T-cell (primary cell): ENCODE data around the gene GLB1L. TPM values are rescaled to one million over a fixed set of nuclear protein-coding genes. Genes with fewer than 3 reads are reported as not detected.

Source experiments
- ATAC-seq, 4 experiments: fragments of 200-7000 bp in 3 of 4; fragments of 150-1000 bp in 1 of 4; cut with Tn5 transposase; replicated peaks in 1 of 4; 1 replicate in 3 of 4; 2 replicates in 1 of 4; pipeline ENCODE4 v1.10.0; 2021; ENCODE audit warnings: moderate library complexity in 3 of 4, mild to moderate bottlenecking in 2 of 4, moderate number of reproducible peaks in 1 of 4
- CTCF ChIA-PET, 2 donors: fragments of 300-600 bp; sonication (Branson Sonifier 250); formaldehyde crosslinking; loops; one replicate each; lab custom pipeline; 2022; ENCODE audit warnings: antibody characterized with exemption in 2 of 2; lab: Charles Lee
- POLR2A ChIA-PET, 2 donors: fragments of 300-600 bp; sonication (Branson Sonifier 250); formaldehyde crosslinking; loops; one replicate each; lab custom pipeline; 2022; ENCODE audit warnings: antibody characterized with exemption in 2 of 2; lab: Charles Lee
- DNase-seq, 35 experiments: peaks; one replicate each; pipeline versions ENCODE4 v3.0.0 to v3.0.0-alpha.2; 2013 to 2023
- H3K27ac ChIP-seq: one replicate; pipeline ENCODE4 v1.5.1; 2013; ENCODE audit warnings: low read length
- H3K27me3 ChIP-seq, 2 experiments: replicated peaks in 1 of 2; 1 replicate in 1 of 2; 2 replicates in 1 of 2; pipeline versions ENCODE4 v1.6.1 to v1.7.0; 2013; ENCODE audit warnings: low read length in 1 of 2, mixed read lengths in 1 of 2; ENCODE audit not compliant: control insufficient read depth in 2 of 2, insufficient read depth in 2 of 2; ENCODE audit errors: extremely low read depth in 1 of 2
- H3K36me3 ChIP-seq, 2 donors: 1 replicate in 1 of 2; 2 replicates in 1 of 2; pipeline versions ENCODE4 v1.6.1 to v1.7.0; 2013; ENCODE audit warnings: low read length in 1 of 2; ENCODE audit not compliant: control insufficient read depth in 2 of 2, insufficient read depth in 1 of 2; ENCODE audit errors: extremely low read depth in 1 of 2
- H3K4me1 ChIP-seq, 2 experiments: 1 replicate in 1 of 2; 2 replicates in 1 of 2; pipeline versions ENCODE4 v1.6.1 to v1.7.0; 2013; ENCODE audit warnings: low read length in 2 of 2, mixed read lengths in 1 of 2; ENCODE audit not compliant: insufficient read depth in 2 of 2, control insufficient read depth in 1 of 2; ENCODE audit errors: extremely low read depth in 1 of 2
- H3K4me3 ChIP-seq, 2 donors: 1 replicate in 1 of 2; 2 replicates in 1 of 2; pipeline versions ENCODE4 v1.5.1 to v1.7.0; 2013; ENCODE audit warnings: mild to moderate bottlenecking in 2 of 2, low read length in 1 of 2, moderate library complexity in 1 of 2; ENCODE audit not compliant: control insufficient read depth in 1 of 2; ENCODE audit errors: extremely low read depth in 1 of 2
- H3K9me3 ChIP-seq: 2 replicates; pipeline ENCODE4 v1.7.0; 2013
- H3K27ac Mint-ChIP-seq, 2 donors: one replicate each; pipeline ENCODE4 v1.8.0; 2020 to 2021; ENCODE audit warnings: mild to moderate bottlenecking in 2 of 2, mixed read lengths in 2 of 2
- H3K27me3 Mint-ChIP-seq, 2 donors: one replicate each; pipeline ENCODE4 v1.8.0; 2021 to 2022; ENCODE audit warnings: mixed read lengths in 2 of 2
- H3K36me3 Mint-ChIP-seq: one replicate; pipeline ENCODE4 v1.8.0; 2021; ENCODE audit warnings: mixed read lengths
- H3K4me1 Mint-ChIP-seq, 3 donors: one replicate each; pipeline ENCODE4 v1.8.0; 2020 to 2022; ENCODE audit warnings: mixed read lengths in 3 of 3, mild to moderate bottlenecking in 1 of 3
- H3K4me3 Mint-ChIP-seq, 3 donors: one replicate each; pipeline ENCODE4 v1.8.0; 2020 to 2022; ENCODE audit warnings: mild to moderate bottlenecking in 3 of 3, mixed read lengths in 3 of 3, moderate library complexity in 3 of 3
- H3K9me3 Mint-ChIP-seq, 3 donors: one replicate each; pipeline ENCODE4 v1.8.0; 2020 to 2022; ENCODE audit warnings: mixed read lengths in 3 of 3
- WGBS: methylation state at CpG from one replicate; pipeline ENCODE4 v1.1.5; 2013; ENCODE audit warnings: missing lambda C conversion rate; ENCODE audit not compliant: insufficient coverage; 5-methylcytosine and 5-hydroxymethylcytosine counted together
- total RNA-seq, 35 experiments: library from RNA in 6 of 35; stranded (reverse) in 6 of 35; fragments of 120-200 nt in 1 of 35; gene quantifications; one replicate each; pipeline versions ENCODE4 v1.2.1 to v1.2.4 and lab custom pipeline; 2013 to 2026

The GLB1L gene
- total RNA-seq, 5 donors from 2014 or later (not counting 1 experiment from before 2014, with no cell fraction given), result 1.1 to 3.0 (median 1.8) TPM

DNA sequence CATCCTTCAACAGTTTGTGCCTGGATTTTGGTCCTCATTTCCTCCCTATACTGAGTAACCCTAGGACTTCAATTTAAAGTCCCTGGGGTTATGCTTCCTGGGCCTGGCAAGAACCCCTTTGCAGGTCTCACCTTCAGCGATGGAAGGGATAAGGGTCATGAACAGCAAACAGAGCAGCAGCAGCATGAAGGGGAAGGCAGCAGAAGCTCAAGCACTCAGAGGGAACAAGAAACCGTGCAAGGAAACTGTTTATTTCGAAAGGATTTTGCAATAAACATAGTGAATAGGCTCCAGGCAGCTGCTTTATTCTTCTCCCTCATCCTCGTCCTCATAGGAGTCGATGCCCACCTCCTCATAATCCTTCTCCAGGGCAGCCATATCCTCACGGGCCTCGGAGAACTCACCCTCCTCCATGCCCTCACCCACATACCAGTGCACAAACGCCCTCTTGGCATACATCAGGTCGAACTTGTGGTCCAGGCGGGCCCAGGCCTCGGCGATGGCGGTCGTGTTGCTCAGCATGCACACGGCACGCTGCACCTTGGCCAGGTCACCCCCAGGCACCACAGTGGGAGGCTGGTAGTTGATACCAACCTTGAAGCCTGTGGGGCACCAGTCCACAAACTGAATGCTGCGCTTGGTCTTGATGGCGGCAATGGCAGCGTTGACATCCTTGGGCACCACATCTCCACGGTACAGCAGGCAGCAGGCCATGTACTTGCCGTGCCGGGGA is 5.0 kb upstream of the GLB1L start:
- ATAC-seq, result no peak
- Histone ChIP-seq H3K4me1 (peaks cover 51 to 80% of the 10 kb centered on the region in 2 experiments), H3K27ac (peak overlapping the region; percentile 94), H3K27me3 (no peaks in the 10 kb centered on the region), H3K36me3 (peaks cover 15 to 41% of the 10 kb centered on the region in 2 donors), H3K9me3 (no peaks in the 10 kb centered on the region), H3K4me3 (peak overlapping the region; percentile 42 to 64)
- DNase-seq, result peak in 1 of 35 experiments; percentile 26
- H3K4me3 Mint-ChIP-seq, result peak overlapping the region; percentile 75 to 96 (median 83)
- peak overlapping the region; percentile 98 to 99 for H3K27ac Mint-ChIP-seq
- ChIA-PET POLR2A (interaction anchor here (0.5 to 3.0 kb wide), 8 partner anchors 11 to 74 kb away, joined by 3 to 14 read pairs (median 4); partner anchors contain the start of genes DNAJB2 (in 2 of the 2), ANKZF1 (in 1 of the 2), ATG9A (in 1 of the 2) and CNPPD1 (in 1 of the 2)), CTCF (interaction anchor here in 1 of 2 donors (0.5 to 1.9 kb wide), 5 partner anchors 9 to 91 kb away, joined by 3 to 6 read pairs (median 4); partner anchors contain the start of genes ANKZF1 and ATG9A)
- peaks cover 72 to 76% (median 74%) of the 10 kb centered on the region in 3 donors for H3K4me1 Mint-ChIP-seq
- no peaks in the 10 kb centered on the region for H3K9me3 Mint-ChIP-seq
- no peaks in the 10 kb centered on the region for H3K27me3 Mint-ChIP-seq
- WGBS, result 76% methylated on average over 17 of the region's 22 CpGs
- peaks cover 39% of the 10 kb centered on the region for H3K36me3 Mint-ChIP-seq

DNA sequence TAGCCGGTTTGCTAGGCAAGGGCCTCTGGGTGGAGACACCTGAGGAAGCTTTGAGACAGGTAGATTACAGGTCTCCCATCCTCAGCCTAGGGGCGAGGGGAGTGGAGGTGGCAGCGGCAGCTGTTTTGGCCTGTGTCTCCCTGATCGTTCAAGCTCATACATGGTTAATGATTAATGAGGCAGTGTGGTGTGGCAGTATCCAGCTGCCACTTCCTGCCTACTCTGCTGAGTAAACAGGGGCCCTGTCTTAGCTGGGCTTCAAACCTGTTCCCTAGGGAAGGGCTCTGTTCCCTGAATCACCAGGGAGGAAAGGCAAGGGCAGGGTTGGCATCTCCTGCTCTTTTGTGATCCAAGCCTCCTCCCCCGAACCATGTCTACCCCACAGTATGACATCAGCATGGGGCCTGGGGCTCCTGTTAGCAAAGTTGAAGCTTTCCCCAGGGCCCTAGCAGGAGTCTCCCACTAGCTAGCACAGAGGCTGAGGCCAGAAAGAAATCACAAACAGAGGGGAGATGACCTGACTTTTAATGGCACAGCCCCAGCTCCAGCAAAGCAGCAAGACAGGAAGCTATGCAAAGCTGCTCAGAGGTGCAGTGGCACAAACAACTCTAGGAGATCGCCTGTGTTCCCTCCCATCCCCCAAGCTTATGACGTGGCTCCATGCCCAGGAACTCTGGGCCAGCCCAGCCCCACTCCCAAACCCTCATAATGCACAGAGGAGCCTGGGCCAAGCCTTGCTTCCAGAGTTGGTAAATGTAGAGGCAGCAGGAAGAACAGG is 4.1 kb upstream of the GLB1L start:
- peak overlapping the region; percentile 75 to 96 (median 83) for H3K4me3 Mint-ChIP-seq
- Histone ChIP-seq H3K9me3 (no peaks in the 10 kb centered on the region), H3K27ac (peak overlapping the region; percentile 94), H3K4me1 (peaks cover 56 to 81% of the 10 kb centered on the region in 2 experiments), H3K4me3 (peak overlapping the region; percentile 42 to 64), H3K36me3 (peaks cover 15 to 41% of the 10 kb centered on the region in 2 donors), H3K27me3 (no peaks in the 10 kb centered on the region)
- DNase-seq, result peak in 31 of 35 experiments; percentile 19 to 79 (median 54)
- H3K27me3 Mint-ChIP-seq, result no peaks in the 10 kb centered on the region
- peak overlapping the region; percentile 98 to 99 for H3K27ac Mint-ChIP-seq
- WGBS, result 0% methylated on average over 2 of the region's 7 CpGs
- H3K9me3 Mint-ChIP-seq, result no peaks in the 10 kb centered on the region
- peaks cover 76 to 80% (median 76%) of the 10 kb centered on the region in 3 donors for H3K4me1 Mint-ChIP-seq
- ATAC-seq, result peak in 3 of 4 experiments; percentile 7 to 13 (median 10)
- CTCF ChIA-PET, result interaction anchor here (0.5 to 1.9 kb wide), 10 partner anchors 9 to 187 kb away, joined by 3 to 6 read pairs (median 3); partner anchors contain the start of genes ANKZF1 (in 1 of the 2) and ATG9A (in 1 of the 2)
- POLR2A ChIA-PET, result interaction anchor here (0.5 to 3.0 kb wide), 11 partner anchors 12 to 353 kb away, joined by 3 to 14 read pairs (median 4); partner anchors contain the start of genes ANKZF1 (in 2 of the 2), ATG9A (in 2 of the 2), DNAJB2 (in 2 of the 2) and CNPPD1 (in 1 of the 2)
- H3K36me3 Mint-ChIP-seq, result peaks cover 39% of the 10 kb centered on the region

DNA sequence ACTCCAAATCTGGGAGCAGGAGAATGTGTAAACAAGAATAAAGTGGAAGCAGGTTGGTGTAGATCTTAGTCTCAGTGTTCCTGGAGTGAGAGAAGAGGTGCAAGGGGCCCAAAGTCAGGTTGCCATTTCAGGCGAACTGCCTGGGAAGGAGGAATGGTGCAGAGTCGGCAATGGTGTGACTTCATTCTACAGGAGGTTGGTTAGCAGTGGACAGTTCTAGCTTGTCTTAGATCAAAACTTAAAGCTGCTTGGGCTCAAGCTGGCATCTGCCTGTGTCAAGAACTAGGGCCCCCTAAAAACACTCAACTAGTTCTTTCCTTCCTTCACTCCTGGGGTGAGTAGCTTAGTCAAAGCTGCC is 3.6 kb upstream of the GLB1L start:
- peak overlapping the region; percentile 75 to 96 (median 83) for H3K4me3 Mint-ChIP-seq
- CTCF ChIA-PET, result interaction anchor here (0.5 to 1.9 kb wide), 9 partner anchors 10 to 186 kb away, joined by 3 to 6 read pairs (median 3); partner anchors contain the start of genes ANKZF1 (in 1 of the 2) and ATG9A (in 1 of the 2)

DNA sequence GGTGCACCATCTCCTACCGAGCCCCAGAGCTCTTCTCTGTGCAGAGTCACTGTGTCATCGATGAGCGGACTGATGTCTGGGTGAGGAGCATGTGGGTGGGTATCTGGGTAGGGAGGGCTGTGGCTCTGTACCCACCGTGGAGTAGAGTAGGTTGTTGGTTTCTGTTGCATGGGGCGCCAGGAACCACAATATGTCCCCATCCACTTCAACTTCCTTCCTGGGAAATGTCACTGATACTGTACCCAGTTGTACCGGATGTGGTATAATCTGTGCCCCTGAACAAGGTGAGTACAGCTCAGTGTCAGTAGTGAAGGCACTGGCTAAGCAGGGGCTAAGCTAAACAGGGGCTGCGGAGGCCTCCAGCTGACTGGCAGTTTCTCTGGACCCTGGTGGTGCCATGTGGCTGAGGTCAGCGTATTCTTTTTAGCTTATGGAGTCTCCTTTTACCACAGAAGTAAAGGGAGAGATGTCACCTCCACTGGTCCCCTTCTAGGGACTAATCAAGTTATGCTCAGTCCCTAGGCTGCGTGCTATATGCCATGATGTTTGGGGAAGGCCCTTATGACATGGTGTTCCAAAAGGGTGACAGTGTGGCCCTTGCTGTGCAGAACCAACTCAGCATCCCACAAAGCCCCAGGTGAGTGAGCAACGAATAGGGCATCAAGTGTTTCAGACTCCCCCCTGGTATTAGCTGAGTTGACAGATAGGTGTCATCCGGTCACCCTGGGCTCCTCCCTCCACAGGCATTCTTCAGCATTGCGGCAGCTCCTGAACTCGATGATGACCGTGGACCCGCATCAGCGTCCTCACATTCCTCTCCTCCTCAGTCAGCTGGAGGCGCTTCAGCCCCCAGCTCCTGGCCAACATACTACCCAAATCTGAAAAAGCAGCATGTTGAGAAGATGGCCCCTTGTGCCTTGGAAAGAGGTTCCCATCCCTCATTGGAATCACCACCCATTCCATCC is 2.7 kb upstream of the GLB1L start:
- ATAC-seq (peak; percentile 73 to 76 (median 73)), DNase-seq (peak; percentile 28 to 86 (median 63))
- Mint-ChIP-seq H3K27me3 (no peaks in the 10 kb centered on the region), H3K36me3 (peaks cover 39% of the 10 kb centered on the region), H3K4me3 (peak overlapping the region; percentile 68 to 83 (median 75)), H3K9me3 (no peaks in the 10 kb centered on the region), H3K27ac (peak overlapping the region; percentile 98 to 99), H3K4me1 (peaks cover 78 to 90% (median 79%) of the 10 kb centered on the region in 3 donors)
- Histone ChIP-seq H3K27me3 (no peaks in the 10 kb centered on the region), H3K4me1 (peaks cover 57 to 83% of the 10 kb centered on the region in 2 experiments), H3K4me3 (peak overlapping the region; percentile 32 to 64), H3K27ac (peak overlapping the region; percentile 94), H3K36me3 (peaks cover 15 to 41% of the 10 kb centered on the region in 2 donors), H3K9me3 (no peaks in the 10 kb centered on the region)
- CTCF ChIA-PET, result interaction anchor here (0.6 to 1.4 kb wide), 9 partner anchors 18 to 141 kb away, joined by 3 to 8 read pairs (median 3); partner anchors contain the start of genes ANKZF1 (in 1 of the 2) and ATG9A (in 1 of the 2)
- WGBS, result 20% methylated on average over 5 of the region's 17 CpGs
- POLR2A ChIA-PET, result interaction anchor here (0.6 to 3.0 kb wide), 4 partner anchors 18 to 61 kb away, joined by 4 to 11 read pairs (median 8); partner anchors contain the start of genes ANKZF1 (in 2 of the 2) and ATG9A (in 2 of the 2)

More for the DNA sequence above, 3.6 kb upstream of the GLB1L start:
- H3K27me3 ChIP-seq, result no peaks in the 10 kb centered on the region
- Mint-ChIP-seq H3K36me3 (peaks cover 39% of the 10 kb centered on the region), H3K27me3 (no peaks in the 10 kb centered on the region), H3K4me1 (peaks cover 77 to 82% (median 78%) of the 10 kb centered on the region in 3 donors), H3K27ac (peak overlapping the region; percentile 98 to 99), H3K9me3 (no peaks in the 10 kb centered on the region)
- WGBS, result no CpG with 5 or more reads among the region's 2 CpGs
- H3K4me1 ChIP-seq, result peaks cover 57 to 83% of the 10 kb centered on the region in 2 experiments
- H3K27ac ChIP-seq, result peak overlapping the region; percentile 94
- no peaks in the 10 kb centered on the region for H3K9me3 ChIP-seq
- POLR2A ChIA-PET, result interaction anchor here (0.9 to 3.0 kb wide), 5 partner anchors 19 to 352 kb away, joined by 4 to 14 read pairs (median 10); partner anchors contain the start of genes ANKZF1 (in 2 of the 2), ATG9A (in 2 of the 2) and DNAJB2 (in 2 of the 2)
- ATAC-seq, result no peak
- peak overlapping the region; percentile 42 to 64 for H3K4me3 ChIP-seq
- no peak for DNase-seq
- H3K36me3 ChIP-seq, result peaks cover 15 to 41% of the 10 kb centered on the region in 2 donors

DNA sequence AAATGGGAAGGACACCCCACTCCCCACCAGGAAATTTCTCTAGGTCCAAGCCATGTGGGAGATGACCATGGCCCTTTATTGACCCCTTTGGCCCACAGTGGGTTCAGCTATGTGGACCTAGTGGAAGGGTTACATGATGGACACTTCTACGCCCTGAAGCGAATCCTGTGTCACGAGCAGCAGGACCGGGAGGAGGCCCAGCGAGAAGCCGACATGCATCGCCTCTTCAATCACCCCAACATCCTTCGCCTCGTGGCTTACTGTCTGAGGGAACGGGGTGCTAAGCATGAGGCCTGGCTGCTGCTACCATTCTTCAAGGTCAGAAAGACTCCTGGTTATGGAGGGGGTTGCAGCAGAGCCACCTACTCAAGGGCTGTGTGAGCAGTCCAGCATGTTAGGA is 1.3 kb upstream of the GLB1L start:
- peak overlapping the region in 1 of 2 donors; percentile 5 for H3K4me3 ChIP-seq
- peaks cover 12 to 35% of the 10 kb centered on the region in 2 donors for H3K36me3 ChIP-seq
- peaks cover 51 to 75% of the 10 kb centered on the region in 2 experiments for H3K4me1 ChIP-seq
- no peaks in the 10 kb centered on the region for H3K27me3 ChIP-seq
- no peaks in the 10 kb centered on the region for H3K9me3 ChIP-seq
- H3K27ac ChIP-seq, result peak overlapping the region; percentile 94
- ATAC-seq (no peak), DNase-seq (no peak)
- ChIA-PET CTCF (interaction anchor here in 1 of 2 donors (1.8 to 2.3 kb wide), 3 partner anchors 8 to 49 kb away, joined by 10 to 14 read pairs (median 13); partner anchors contain the start of genes ANKZF1 and ATG9A), POLR2A (interaction anchor here in 1 of 2 donors (0.6 kb wide), 2 partner anchors 25 to 32 kb away, joined by 3 to 4 read pairs; no protein-coding TSS in a partner anchor)
- H3K36me3 Mint-ChIP-seq, result peaks cover 34% of the 10 kb centered on the region
- H3K27me3 Mint-ChIP-seq, result no peaks in the 10 kb centered on the region
- H3K4me3 Mint-ChIP-seq, result peak overlapping the region; percentile 75 to 92 (median 87)
- WGBS, result no CpG with 5 or more reads among the region's 10 CpGs
- H3K27ac Mint-ChIP-seq, result peak overlapping the region; percentile 98 to 99
- no peaks in the 10 kb centered on the region for H3K9me3 Mint-ChIP-seq
- peaks cover 68 to 78% (median 71%) of the 10 kb centered on the region in 3 donors for H3K4me1 Mint-ChIP-seq
